Gastrocnemius medialis (tissue), 4 donors: ENCODE results near the gene KLHL7.

Experiments used
- CTCF ChIP-seq, 5 experiments: fragments of 450-650 bp in 3 of 5; fragments of 200-600 bp in 2 of 5; sonication (generic) in 2 of 5; IDR thresholded peaks in 4 of 5; conservative IDR thresholded peaks in 1 of 5; 1 replicate in 4 of 5; 2 replicates in 1 of 5; pipeline ENCODE4 v1.5.1; 2016 to 2019; ENCODE audit warnings: antibody characterized with exemption in 5 of 5, mild to moderate bottlenecking in 3 of 5, moderate library complexity in 3 of 5
- POLR2A ChIP-seq, 2 donors: fragments of 450-650 bp; IDR thresholded peaks; one replicate each; pipeline ENCODE4 v1.6.1; 2017; ENCODE audit warnings: antibody characterized with exemption in 2 of 2, mild to moderate bottlenecking in 2 of 2, moderate library complexity in 2 of 2

GRCh38 chr7:23158546-23158945, 53.0 kb downstream of the KLHL7 start:
- TF ChIP-seq CTCF (IDR thresholded peaks at IDR 0.05 in 4 of 5, conservative IDR thresholded peaks at IDR 0.05 in 1 of 5) (no peak), POLR2A (IDR thresholded peaks at IDR 0.05) (no peak)
